ENCODE data around the gene PRAF2.

PRAF2 gene

DNA sequence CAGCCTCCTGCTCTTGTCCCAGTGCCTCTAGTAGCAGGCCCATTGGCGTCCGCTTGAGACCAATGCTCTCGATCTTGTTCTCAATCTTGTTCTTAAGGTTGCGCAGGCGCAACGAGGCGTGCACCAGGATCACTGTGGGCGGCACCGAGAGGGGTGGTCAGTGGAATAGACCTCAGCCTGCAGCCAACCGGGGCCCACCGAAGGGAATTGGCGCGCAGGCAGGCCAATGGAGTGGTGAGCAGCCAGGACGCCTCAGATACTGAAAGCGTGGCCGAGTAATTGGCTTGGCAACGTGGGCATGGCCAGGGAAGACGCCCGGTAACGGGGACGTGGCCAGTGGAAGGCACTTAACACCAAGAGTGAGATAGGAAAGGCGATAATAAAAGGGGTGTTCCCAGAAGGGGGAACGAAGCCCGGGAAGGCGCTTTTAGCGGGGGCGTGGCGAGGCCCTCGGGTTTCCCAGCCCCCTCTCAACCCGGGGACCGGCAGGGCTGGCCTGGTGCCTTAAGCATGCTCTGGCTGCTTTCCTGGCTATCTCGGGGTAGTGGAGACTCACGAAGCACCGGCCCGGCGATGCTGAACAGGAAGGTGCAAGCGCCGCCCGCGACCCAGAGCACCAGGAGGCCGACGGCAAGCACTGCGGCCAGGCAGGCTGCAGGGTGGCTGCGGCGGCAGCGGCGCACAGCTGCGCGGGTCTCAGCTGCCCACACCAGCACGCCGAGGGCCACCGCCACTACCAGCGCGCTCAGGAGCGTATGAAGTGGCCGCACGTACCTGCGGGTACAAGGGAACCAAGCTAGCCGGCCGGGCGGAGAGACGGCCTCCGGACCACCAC, 1.7 kb downstream of the PRAF2 start:
- no peak for DNase-seq

DNA sequence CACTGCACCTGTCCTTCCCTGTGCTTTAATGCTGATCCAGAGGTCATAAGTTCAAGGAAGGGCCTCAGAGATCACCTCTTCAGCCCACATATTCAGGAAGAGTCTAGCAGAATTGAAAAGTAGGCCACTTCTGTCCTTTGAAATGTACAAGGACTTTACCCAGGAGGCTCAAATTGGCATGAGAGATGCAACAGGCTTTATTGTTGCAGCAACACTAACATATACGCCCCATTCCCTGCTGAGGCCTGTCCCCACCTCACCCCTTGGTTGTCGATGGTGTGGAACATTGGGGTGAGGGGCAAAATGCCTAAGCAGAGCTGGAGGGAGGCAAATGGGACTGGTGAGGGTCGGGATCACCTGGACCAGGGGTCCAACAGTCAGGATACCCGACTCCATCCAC, 2.8 kb downstream of the PRAF2 start:
- DNase-seq = no peak

DNA sequence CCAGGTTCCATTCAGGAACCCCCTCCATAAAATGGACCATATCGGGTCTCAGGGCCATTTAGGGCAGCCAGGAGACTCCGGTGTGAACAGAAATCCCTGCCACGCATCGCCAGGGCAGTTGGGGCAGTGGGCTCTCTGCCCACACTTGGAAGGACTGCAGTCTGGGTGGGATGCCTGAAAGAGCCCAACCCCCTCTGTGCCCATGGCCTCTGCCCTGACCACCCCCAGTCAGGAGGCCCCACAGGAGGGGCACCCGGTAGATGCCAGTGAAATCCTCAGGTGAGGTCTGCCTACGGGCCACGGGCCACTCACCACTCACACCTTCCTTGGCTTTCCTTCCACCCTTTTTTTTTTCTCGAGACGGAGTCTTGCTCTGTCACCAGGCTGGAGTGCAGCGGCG, 4.8 kb downstream of the PRAF2 start:
- no peak for DNase-seq

DNA sequence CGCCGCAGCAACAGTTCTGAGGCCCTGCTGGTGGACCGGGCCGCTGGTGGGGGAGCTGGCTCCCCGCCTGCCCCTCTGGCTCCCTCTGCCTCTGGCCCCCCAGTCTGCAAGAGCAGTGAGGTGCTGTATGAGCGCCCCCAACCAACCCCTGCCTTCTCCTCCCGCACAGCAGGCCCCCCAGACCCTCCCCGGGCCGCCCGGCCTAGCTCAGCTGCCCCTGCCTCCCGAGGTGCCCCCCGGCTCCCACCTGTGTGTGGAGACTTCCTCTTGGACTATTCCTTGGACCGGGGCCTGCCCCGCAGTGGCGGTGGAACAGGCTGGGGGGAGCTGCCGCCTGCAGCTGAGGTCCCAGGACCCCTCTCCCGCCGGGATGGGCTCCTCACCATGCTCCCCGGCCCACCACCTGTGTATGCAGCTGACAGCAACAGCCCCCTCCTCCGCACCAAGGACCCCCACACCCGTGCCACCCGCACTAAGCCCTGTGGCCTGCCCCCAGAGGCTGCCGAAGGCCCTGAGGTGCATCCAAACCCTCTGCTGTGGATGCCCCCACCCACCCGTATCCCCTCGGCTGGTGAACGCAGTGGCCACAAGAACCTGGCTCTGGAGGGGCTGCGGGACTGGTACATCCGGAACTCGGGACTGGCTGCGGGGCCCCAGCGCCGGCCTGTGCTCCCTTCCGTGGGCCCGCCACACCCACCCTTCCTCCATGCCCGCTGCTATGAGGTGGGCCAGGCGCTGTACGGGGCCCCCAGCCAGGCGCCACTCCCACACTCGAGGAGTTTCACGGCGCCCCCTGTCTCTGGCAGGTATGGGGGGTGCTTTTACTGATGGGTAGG, 6.3 kb downstream of the PRAF2 start:
- no peak for DNase-seq

DNA sequence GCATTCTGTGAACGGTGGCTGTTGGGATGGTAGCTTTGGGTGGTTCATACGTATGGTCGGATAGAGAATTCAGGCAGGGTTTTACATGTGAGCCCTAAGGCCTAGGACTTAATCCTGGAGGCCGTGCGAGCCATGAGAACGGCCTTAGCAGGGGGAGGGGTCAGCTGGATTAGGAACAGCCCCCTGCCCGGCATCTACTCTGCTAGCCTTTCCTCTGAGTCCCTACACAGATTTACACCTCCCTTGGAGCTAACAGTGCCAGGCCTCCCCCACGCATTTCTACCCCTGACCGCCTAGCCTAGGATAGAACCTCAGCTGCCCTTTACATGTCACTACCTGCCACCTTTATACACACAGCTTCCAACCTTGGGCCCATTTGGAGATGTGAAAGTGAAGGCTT, 7.1 kb downstream of the PRAF2 start:
- DNase-seq = no peak

DNA sequence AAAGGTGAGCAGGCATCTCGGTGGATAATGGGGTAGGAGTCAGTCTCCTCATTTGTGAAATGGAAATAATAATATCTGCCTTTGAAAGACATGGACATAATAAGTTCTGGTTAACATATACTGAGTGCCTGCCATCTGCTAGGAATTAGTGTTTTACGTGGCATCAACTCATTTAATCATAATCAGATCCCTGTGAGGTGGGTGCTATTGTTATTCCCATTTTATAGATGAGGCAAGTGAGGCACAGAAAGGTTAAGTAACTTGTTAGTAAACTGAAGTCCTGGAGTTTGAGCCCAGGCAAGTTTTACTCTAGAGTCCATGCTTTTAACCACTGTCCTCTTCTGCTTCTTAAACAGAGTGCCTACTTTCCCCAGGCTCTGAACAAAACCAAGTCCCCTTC, 7.5 kb downstream of the PRAF2 start:
- no peak for DNase-seq

DNA sequence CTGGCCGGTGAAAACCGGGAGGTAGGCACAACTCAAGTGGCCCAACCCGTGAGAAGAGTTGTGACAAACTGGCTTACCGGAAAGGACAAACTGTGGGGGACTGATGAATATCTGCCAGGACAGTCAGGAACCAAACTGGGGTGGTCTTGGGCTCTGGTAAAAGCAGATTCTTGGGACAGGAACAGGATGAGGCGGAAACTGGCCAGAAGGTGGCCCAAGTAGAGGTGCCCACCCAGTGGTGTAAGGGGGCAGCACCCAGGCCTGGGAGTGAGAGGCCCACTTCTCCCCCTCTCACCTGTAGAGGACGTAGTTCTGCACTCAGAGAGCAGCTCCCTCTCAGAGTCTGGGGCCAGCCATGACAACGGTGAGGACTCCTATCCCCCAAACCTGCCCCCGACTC, 9.1 kb downstream of the PRAF2 start:
- no peak for DNase-seq

DNA sequence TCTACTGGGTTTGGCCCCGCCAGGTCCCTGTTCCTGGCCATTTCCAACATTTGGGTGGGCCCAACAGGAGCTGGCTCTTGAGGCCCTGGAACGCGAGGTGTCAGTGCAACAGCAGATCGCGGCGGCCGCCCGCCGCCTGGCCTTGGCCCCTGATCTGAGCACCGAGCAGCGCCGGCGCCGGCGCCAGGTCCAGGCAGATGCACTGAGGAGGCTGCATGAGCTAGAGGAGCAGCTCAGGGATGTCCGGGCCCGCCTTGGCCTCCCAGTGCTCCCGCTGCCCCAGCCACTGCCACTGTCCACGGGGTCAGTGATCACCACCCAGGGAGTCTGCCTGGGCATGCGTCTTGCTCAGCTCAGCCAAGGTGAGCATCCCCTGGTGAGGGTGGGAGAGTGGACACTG, 9.5 kb downstream of the PRAF2 start:
- no peak for DNase-seq

DNA sequence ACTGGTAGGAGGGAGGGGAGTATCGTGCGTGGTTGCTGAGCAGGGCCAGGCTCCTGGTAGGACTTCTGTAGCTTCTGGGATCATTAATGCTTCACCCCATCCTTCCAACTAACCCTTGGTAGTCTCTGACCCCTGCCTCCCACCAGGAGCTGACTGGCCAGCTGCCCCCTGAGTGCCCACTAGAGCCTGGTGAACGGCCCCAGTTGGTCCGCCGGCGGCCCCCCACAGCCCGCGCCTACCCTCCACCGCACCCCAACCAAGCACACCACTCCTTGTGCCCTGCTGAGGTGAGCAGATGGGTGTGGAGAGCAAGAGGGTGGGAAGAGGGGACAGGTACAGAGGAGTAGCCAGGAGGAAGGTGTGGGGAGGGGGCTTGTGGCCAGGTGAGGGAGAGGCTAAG, 10.1 kb downstream of the PRAF2 start:
- DNase-seq = no peak

DNA sequence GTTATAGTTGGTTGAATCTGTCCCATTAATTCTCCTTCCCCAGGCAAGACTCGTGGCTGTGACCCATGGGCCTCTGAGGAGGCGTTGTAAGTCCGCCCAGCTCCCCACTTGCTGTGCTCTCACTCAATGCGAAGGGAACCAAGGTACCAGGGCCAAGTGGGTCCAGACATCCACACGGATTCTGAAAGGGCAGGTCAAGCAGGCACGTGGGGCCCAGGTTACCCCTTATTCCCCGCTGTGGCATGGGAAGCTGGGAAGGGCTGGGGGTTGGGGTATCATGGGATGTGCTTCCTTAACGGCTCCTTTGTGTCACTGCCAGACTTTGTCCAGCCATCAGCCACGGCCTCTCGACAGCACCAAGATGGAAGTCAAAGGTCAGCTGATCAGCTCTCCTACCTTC, 11.9 kb downstream of the PRAF2 start:
- no peak for DNase-seq

DNA sequence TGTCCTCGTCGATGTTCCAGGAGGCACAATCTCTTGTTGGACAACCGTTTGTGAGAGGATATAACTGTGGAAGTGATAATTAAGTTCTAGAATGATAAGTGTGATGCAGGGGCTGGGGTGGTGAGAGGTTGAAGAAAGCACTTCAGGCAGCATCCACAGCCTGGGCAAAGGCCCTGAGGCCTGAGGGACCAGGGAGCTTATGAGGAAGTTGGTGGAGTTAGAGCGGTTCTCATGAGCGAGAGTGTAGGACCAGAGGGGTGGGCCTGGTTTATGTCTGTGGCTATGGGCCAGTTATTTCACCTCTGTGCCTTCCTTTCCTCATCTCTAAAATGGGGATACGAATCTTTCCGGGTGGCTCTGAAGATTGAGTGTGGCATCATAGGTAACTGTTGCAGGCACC, 12.3 kb downstream of the PRAF2 start:
- DNase-seq = no peak

DNA sequence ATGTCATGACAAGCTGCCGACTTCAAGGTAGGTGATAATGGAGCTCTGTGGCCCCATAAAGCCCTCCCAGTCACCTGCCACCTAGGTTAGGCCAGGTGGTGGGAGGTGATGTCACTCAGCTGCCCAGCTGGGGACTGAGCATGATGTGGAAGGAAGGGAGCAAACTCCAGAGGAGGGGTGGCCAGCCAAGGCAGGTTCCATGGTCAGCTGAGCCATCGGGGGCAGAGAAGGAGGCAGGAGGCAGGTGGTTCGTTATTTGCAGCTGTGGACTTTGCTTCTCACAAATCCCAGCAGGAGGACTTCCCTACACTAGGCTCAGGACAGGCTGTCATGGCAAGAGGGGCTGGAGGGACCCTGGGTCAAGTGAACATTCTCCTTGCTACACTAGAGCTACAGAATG, 12.9 kb downstream of the PRAF2 start:
- DNase-seq = no peak

DNA sequence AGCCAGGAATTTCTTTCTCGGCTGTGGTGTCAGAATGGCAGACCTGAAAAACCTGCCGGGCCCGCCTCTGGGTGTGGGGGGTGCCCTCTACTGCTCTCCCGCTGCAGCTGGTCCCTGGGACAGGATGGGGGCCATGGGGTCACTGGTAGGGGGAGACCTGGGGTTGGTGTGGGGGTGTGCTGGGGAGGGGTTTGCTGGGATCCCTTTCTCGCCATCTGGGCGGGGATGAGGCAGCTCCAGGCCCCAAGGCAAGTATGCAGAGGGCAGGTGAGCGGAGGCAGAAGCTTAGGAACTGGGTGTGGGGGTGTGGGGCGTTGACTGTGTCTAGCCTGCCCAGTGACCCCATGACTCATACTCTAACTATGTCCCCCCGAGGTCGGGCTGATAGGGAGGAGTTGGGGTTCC, 14.1 kb downstream of the PRAF2 start:
- no peak for DNase-seq

DNA sequence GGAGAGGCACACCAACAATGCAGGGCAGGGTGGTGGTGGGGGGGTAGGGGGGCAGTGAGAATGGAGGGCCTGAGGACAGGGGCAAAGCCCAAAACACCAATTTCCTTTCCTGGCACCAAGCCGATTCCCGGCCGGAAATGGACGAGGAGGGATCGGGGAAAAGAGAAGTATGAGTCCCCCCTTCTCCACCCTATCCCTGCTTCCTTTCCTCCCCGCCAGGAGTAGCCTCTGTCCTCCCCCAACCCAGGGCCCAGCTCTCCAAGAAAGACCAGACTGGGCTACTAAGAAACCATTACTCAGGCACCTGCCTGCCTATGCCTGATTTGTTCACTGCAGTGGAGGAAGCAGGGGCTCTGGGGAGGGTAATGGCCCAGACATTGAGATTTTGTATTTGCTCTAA, 14.6 kb downstream of the PRAF2 start:
- DNase-seq = no peak

DNA sequence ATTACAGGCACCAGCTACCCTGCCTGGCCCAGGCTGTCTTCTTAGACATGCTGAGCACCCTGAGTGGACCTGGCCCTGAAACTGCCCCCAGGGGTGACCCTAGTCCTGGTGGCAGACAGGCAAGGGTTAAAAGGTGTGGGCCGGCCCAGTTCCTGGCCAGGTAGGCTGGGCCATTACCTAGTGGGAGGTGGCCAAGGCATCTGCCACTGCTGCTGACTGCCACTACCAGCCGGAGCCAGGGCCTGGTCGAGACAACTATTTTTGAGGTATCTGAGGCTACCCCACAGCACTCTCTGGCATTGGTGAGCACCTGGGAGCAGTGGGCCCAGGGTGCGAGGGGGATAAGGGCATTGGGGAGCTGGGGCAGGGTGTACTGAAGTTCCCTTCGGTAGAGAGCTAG, 15.0 kb downstream of the PRAF2 start, which contains the start of gene CCDC120:
CCDC120 (plus strand) TSS at position 206 of the 400 bp plus-strand sequence. CDS start 3,043 bp downstream, outside the sequence.
- no peak for DNase-seq

DNA sequence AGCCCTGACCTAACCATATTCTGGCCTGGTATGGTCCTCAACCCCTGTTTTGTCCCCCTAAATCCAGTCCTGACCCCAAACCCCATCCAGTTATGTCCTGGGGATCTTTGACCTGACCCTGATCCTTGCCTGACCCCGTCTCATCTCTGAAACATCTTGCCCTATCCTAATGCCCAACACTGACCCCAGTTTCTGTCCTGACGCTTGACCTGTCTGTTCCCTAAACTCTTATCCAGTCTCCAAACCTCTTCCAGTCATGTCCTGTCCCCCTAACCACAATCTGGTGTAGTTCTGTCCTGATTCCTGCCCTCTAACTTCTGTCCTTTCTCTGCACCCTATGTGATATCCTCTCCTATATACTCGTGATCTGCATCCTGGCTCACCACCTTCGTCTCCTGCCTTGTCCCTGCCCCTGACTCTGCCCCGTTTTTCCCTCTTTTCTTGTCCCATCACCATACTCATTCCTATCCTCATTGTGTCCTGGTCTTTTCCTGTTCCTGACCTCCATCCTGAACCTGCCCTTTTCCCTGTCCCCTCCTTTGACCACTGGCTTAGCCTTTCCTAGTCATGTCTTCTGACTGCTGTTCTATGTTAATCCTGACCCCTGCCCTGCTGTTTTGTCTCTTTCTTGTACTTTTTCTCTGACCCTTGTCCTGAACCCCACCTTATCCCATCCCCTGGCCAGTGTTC, 19.6 kb downstream of the PRAF2 start:
- no peak for DNase-seq

DNA sequence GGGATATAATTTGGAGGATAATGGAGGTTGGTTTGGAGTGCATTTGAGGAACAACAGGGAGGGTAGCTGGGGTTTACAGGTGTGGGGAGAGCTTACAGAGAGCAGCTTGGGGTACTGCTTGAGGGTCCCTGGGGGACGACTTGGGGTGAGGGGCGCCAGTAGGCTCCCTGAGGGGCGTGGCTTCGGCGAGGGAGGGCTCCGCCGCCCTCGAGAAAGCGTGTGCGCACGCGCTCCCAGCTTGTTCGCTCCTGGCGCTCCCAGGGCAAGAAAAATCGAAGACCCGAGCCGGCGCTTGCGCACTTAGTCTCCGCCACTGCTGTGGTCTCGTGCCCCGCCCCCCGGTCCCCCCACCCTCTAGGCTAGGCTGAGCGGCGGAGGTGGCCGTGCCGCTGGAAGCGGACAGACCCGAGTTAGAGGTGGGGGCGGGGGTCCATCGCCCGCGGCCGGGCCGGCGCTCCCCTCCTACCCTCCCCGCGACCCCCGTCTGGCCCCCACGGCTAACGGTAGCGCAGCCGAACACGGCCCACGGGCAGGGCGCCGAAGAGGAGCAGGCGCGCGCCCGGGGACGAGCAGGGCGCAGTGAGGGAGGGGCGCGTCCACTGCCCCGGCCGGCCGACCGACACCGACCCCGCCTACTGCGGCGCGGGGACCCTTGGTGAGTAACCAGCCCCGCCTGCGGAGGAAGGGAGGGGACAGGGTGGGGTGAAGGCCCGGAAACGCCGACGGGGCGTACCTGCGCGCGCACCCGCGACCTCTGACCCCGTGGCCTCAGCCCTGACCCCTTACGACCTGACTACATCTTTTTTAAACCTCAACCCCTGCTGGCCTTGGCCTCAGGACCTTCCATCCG, 20.4 kb downstream of the PRAF2 start:
- no peak for DNase-seq

DNA sequence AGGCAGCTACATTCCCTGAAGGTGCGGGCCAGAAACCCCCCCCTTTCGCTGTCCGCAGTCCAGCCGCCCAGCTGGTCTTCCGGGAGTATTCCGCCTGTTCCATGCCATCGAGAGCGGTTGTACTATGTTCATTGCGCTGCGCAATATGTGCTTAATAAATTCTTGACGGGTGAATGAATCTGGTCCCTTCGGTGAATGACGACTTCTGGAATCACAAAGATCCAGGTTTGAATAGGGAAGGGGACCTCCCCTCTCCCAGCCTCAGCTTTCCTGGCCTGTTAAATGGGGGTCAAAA, 29.9 kb downstream of the PRAF2 start:
- no peak for DNase-seq

DNA sequence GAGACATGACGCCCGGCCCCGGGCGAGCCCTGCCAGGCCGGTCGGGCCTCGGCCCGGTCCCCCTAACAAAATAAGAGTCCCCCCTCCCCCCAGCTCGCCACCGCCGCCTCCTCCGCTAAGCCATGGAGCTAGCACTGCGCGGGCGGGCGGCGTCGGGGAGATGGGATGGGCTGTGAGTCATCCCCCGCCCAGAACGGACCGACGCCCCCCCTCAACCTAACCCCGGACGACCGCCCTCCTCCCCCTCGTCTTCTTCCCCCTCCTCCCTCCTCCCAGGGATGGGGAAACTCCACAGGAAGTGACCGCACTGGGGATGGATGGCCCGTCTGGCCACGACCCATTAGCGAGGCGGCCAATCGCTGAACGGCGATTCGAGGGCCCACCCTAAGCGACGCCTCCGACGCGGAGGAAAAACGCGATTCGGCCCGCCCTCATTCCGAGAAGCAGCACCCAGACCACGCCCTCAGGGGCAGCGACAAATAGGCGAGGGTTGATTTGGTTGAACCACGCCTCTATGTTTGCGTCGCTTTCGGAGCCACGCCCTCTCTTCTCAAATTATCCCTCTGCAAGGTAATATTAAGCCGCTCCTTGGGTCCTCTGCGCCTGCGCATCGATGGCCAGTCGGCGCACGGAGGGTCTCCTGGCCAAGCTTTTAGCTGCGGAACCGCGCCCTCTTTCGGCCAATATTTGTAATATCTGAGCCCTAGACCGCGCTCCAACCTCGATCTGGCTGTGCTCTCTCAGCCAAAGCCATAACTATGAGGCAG, 30.4 kb downstream of the PRAF2 start, which contains the start of gene TFE3:
TFE3 (minus strand) TSS at position 138 of the 767 bp plus-strand sequence; CDS start at position 7, 131 bp downstream.
- DNase-seq = peak; percentile 92 to 93

DNA sequence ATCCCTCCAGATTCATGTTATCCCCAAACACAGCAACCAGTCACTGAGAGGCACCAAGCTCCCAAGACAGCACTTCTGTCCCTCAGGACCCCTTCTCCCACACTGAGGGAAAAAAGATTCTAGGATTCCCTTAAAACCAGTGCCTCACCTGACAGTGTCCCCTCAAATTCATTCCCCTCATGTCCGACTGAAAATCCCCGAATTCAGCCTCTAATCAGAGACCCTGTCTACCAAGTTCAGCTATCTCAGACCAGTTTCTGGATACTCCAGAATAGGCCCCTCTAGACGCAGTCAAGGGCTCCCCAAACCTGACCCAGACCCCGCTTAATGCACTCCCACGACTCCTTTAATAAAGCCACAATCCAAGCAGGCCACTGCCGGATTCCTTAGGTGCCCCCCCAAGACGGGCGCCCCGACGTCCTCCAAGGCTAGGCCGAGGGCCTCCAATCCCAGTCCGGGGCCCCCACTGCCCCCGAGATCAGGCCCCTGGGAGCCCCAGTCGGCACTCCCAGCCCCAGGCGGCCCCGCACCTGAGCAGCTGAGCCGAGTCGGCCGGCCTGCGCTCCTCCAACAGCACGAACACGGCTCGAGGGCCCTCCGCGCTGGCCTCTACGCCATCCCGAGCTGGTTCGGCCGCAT, 31.1 kb downstream of the PRAF2 start:
- no peak for DNase-seq

Measured in AML-193 (cell line).